Stimulated activated CD4-positive, alpha-beta T cell treated with anti-CD3 and anti-CD28 coated beads, Interleukin-4, amount 100 ng/mL, for 48 hours (primary cell): ENCODE results near the gene REN.

ENCODE experiments used
- DNase-seq, 2 donors: peaks; one replicate each; pipeline ENCODE4 v3.0.0-alpha.2; 2020; ENCODE audit warnings: low read depth in 2 of 2

Gene REN

GRCh38 chr1:204110894-204111633, 55.1 kb downstream of the REN start:
- no peak for DNase-seq

DNA sequence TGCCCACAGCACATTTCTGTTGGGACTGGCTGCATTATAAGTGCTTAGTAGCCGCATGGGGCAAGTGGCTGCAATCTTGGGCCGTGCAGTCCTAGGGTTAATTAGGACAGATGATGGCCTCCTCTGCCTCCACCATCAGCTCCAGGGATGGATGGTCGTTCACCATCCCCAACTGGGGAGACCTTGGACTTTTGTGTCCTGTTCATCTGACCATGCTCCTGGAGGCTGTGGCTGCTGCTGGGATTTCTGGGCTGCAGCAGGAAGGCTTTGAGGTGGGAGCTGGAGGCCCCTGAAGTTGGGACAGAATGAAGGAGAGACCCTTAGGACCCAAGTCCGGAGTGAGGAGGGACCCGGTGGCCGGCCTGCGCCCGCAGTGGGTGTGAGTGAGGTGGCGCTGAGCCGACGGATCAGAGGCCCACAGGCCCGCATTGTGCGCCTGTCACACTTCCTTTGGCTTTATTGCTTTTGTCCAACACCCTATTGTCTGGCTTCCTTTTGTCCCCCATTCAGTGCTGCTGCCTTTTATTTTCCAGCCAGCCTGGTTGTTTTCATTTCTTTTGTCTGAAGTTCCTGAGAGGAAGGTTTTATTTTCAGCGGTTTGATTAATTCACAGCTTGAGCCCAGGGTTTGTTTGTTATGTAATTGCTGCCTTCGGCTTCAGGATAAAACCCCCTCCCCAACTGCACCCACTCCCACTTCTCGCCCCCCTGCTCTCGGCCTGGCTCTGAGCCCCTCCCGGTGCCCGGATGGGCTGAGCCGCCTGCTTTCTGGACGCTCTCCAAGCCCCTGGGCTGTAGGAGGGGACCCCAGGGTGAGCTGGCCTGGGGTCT, 57.6 kb downstream of the REN start:
- DNase-seq: no peak

DNA sequence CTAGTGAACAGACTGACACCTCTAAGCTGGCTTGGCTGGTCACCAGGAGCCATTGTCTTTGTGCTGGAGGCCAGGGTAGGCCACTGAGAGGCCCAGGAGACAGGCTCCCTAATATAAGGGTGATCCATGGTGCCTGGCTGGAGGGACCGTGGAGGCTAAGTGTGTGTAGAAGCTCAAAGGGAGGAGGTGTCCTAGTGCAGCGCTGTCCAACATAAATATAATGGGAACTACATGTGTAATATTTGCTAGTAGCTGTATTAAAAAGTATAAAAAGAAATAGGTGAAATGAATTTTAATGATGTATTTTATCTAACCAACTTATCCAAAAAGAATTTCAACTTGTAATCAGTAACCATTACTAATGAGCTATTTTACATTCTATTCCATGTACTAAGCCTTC, 58.2 kb downstream of the REN start:
- no peak for DNase-seq

- DNase-seq: no peak
These were observed 59.3 kb downstream of the REN start for GRCh38 chr1:204106825-204107224.

GRCh38 chr1:204105131-204105515, 61.0 kb downstream of the REN start:
- no peak for DNase-seq
